ENCODE data around the gene RFX4. TPM values are rescaled to one million over a fixed set of nuclear protein-coding genes. Genes with fewer than 3 reads are reported as not detected.

Gene RFX4
- total RNA-seq, 1 donor from 2014 or later = not detected

- DNase-seq (ENCODE audit: low read depth) = no peak
- TF ChIP-seq CTCF (conservative IDR thresholded peaks at IDR 0.05; ENCODE audit: low read depth, low read length) = no peak
Observed at GRCh38 chr12:106757623-106758348, 175.0 kb downstream of the RFX4 start.

GRCh38 chr12:106758349-106759110 lies 175.7 kb downstream of the RFX4 start:
- no peak for DNase-seq (ENCODE audit: low read depth)
- TF ChIP-seq CTCF (conservative IDR thresholded peaks at IDR 0.05; ENCODE audit: low read depth, low read length) = no peak
- no peak overlapping the region for H3K4me3 ChIP-seq (ENCODE audit: low read depth, low read length)

More at GRCh38 chr12:106757623-106758348, 175.0 kb downstream of the RFX4 start:
- H3K4me3 ChIP-seq (ENCODE audit: low read depth, low read length) = no peak overlapping the region

- no peak overlapping the region for H3K4me3 ChIP-seq (ENCODE audit: low read depth, low read length)
- DNase-seq (ENCODE audit: low read depth) = no peak
- TF ChIP-seq CTCF (conservative IDR thresholded peaks at IDR 0.05; ENCODE audit: low read depth, low read length) = no peak
Observed at GRCh38 chr12:106759526-106760183, 176.9 kb downstream of the RFX4 start.

- no peak overlapping the region for H3K4me3 ChIP-seq (ENCODE audit: low read depth, low read length)
- DNase-seq (ENCODE audit: low read depth) = no peak
- TF ChIP-seq CTCF (conservative IDR thresholded peaks at IDR 0.05; ENCODE audit: low read depth, low read length) = no peak
Observed at GRCh38 chr12:106760184-106760531, 177.4 kb downstream of the RFX4 start.

- no peak for DNase-seq (ENCODE audit: low read depth)
- H3K4me3 ChIP-seq (ENCODE audit: low read depth, low read length) = no peak overlapping the region
- TF ChIP-seq CTCF (conservative IDR thresholded peaks at IDR 0.05; ENCODE audit: low read depth, low read length) = no peak
Observed at GRCh38 chr12:106764220-106764619, 181.4 kb downstream of the RFX4 start.

- no peak overlapping the region for H3K4me3 ChIP-seq (ENCODE audit: low read depth, low read length)
- no peak for DNase-seq (ENCODE audit: low read depth)
- peak; percentile 64 for TF ChIP-seq CTCF (conservative IDR thresholded peaks at IDR 0.05; ENCODE audit: low read depth, low read length)
Observed at GRCh38 chr12:106764738-106765137, 181.9 kb downstream of the RFX4 start.

All from epithelial cell of proximal tubule (primary cell).